HL-60 (cell line): Measurements from ENCODE around the gene MYH15.

Experiments used
- DNase-seq, 2 experiments: peaks; one replicate each; pipeline ENCODE4 v3.0.0-alpha.2; 2010 to 2020; ENCODE audit warnings: low read depth in 1 of 2, low spot score in 1 of 2
- H3K27ac ChIP-seq: fragments of 250-450 bp; sonication (Bioruptor Pico); replicated peaks from 2 replicates; pipeline ENCODE4 v1.5.1; 2020; ENCODE audit warnings: mild to moderate bottlenecking, moderate library complexity
- H3K27me3 ChIP-seq: fragments of 250-450 bp; sonication (Bioruptor Pico); 2 replicates; pipeline ENCODE4 v1.5.1; 2021; ENCODE audit warnings: mild to moderate bottlenecking, moderate library complexity; ENCODE audit not compliant: insufficient read depth, poor library complexity, severe bottlenecking
- H3K4me3 ChIP-seq: replicated peaks from 2 replicates; pipeline ENCODE4 v1.5.1; 2011; ENCODE audit warnings: mild to moderate bottlenecking, control low read depth, low read length; ENCODE audit not compliant: insufficient read depth
- CTCF ChIP-seq: IDR thresholded peaks from one replicate; pipeline ENCODE4 v1.5.1; 2011; ENCODE audit warnings: low read length, control low read depth, inconsistent platforms; ENCODE audit not compliant: insufficient read depth
- GABPA ChIP-seq: IDR thresholded peaks from 2 replicates; pipeline ENCODE4 v1.6.1; 2012; ENCODE audit warnings: low read depth
- POLR2AphosphoS5 ChIP-seq: IDR thresholded peaks from 2 replicates; pipeline ENCODE4 v1.6.1; 2012; ENCODE audit warnings: low read depth
- REST ChIP-seq: IDR thresholded peaks from 2 replicates; pipeline ENCODE4 v1.6.1; 2012; ENCODE audit warnings: low read depth; ENCODE audit not compliant: insufficient replicate concordance
- SPI1 ChIP-seq: IDR thresholded peaks from 2 replicates; pipeline ENCODE4 v1.6.1; 2012; ENCODE audit warnings: low read depth, mild to moderate bottlenecking, borderline replicate concordance

Gene MYH15

GRCh38 chr3:108442281-108442680 lies 68.1 kb downstream of the MYH15 start:
- no peaks in the 10 kb centered on the region for H3K27me3 ChIP-seq
- no peak for DNase-seq
- TF ChIP-seq CTCF (no peak), REST (no peak), POLR2AphosphoS5 (no peak), GABPA (no peak), SPI1 (no peak)
- H3K4me3 ChIP-seq: no peak overlapping the region
- no peak overlapping the region for H3K27ac ChIP-seq

- no peak for TF ChIP-seq REST
- TF ChIP-seq SPI1: no peak
- no peak for TF ChIP-seq CTCF
- TF ChIP-seq GABPA: no peak
- TF ChIP-seq POLR2AphosphoS5: no peak
- no peaks in the 10 kb centered on the region for H3K27me3 ChIP-seq
- no peak overlapping the region for H3K4me3 ChIP-seq
- DNase-seq: no peak
- no peak overlapping the region for H3K27ac ChIP-seq
Observed at GRCh38 chr3:108441518-108441917, 68.9 kb downstream of the MYH15 start.

GRCh38 chr3:108441071-108441507 lies 69.3 kb downstream of the MYH15 start:
- H3K27me3 ChIP-seq: no peaks in the 10 kb centered on the region
- DNase-seq: no peak
- H3K27ac ChIP-seq: no peak overlapping the region
- TF ChIP-seq POLR2AphosphoS5: no peak
- no peak for TF ChIP-seq SPI1
- no peak for TF ChIP-seq GABPA
- no peak for TF ChIP-seq REST
- no peak for TF ChIP-seq CTCF
- no peak overlapping the region for H3K4me3 ChIP-seq
